HUDEP-2 (cell line): ENCODE results near the gene ABHD13.

Experiments used
- DNase-seq, 76 experiments: peaks; one replicate each; lab custom pipeline; 2025; ENCODE audit not compliant: unreplicated experiment in 76 of 76; lab: John Stamatoyannopoulos, UW

Gene ABHD13

DNA sequence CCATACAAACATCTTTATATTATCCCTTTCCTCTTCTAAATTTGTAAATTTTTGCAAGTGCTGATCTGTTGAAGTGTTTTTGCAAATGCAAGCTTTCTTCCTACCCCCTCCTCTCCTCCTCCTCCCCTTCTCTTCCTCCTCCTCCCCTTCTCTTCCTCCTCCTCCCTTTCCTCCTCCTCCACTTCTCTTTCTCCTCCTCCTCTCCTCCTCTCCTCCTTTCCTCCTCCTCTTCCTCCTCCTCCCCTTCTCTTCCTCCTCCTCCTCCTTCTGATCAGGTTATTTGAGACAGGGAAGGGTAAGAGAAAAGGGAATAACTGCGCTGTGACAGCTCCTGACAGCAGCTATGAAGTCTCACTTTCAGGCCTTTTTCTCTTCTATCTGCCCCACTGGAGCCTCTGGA lies 60.3 kb downstream of the ABHD13 start:
- DNase-seq, result no peak

DNA sequence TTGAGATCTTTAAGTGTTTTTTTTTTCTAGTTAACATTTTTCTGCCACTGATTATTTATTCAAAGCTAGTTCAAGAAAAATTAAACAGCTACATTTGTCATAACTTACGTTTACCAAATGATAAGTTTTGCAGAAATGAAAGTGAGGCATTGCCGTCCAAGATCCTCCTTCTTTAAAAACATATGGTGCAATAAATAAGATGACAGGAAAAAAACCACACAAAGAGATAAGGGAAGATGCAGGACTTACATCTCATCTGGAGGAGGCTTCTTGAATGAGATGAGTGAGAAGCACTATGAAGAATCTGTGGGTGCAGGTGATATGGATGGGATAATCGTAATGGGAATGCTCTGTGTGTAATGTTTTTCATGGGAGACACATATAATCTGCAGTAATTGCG lies 63.7 kb downstream of the ABHD13 start:
- no peak for DNase-seq

DNA sequence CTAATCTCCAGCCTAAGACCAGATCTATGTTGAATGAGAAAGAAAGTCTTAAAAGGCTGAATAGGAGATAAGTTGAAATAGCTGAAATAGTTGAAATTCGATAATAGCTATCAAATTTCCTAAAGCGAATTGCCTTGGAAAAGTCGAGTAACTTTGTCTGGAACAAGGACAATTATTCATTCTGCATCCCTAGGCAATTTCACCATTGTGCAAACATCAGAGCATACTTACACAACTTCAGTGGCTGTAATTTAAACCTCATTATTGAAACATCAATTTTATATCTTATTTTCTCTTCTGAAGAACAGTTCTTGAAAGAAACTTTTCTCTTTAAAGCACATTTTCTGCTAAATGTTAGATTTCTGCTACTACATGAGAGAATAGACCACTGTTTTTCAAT lies 64.9 kb downstream of the ABHD13 start:
- DNase-seq, result no peak
